GM21825 (cell line): ENCODE measurements around the gene ORM1.

Experiments
- ATAC-seq: cut with Tn5 transposase; IDR thresholded peaks from one replicate; pipeline ENCODE4 v1.9.1; 2021; ENCODE audit warnings: mild to moderate bottlenecking, moderate library complexity; ENCODE audit not compliant: unreplicated experiment

Gene ORM1

DNA sequence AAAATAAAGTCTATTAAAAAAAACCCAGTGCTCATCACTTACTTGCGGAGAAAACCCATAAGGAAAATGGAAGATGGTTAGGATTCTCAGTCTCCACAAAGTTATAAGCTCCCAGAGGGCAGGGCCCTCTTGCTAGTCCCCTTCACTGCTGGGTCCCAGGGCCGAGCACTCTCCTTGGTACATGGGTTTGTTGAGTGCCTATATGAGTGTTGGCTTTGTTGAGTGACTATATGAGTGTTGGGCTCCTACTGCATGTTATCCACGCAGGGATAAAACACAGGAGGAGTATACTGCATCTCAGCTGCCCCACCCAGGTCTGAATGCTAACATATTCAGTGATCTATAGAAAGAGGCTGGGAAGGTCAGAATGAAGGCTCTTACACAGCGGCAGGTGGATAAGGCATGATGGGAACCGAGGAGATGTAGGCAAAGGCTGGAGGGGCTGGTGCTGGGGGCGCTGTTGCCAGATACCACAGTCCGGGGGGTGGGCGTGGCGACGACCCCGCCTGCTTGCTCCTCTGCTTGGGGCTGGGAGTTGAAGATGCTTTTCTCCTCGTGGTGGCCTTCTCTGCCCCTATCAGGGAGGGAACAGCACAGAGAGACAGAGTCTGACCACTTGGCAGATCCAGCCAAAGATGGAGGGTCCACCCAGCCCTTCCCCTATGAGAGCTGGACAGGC lies 18.4 kb downstream of the ORM1 start:
- no peak for ATAC-seq

DNA sequence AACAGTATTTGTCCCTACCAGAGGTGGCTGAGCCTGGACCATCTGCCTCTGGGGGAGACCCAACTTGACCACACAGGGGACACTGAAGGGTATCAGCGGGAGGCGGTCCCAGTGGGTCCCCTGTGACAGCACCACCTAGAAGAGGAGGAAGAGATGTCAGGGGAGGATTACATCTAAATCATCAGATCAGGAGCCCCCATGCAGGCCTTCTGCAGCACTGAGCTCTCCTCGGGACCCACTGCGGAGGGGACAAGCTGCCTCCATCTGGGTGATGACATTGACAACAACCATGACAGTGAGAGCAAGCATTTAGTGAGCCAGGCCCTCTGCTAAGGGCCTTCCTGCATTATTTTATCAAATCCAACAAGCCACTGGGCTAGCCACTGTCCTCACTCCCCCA lies 19.1 kb downstream of the ORM1 start:
- ATAC-seq: no peak

DNA sequence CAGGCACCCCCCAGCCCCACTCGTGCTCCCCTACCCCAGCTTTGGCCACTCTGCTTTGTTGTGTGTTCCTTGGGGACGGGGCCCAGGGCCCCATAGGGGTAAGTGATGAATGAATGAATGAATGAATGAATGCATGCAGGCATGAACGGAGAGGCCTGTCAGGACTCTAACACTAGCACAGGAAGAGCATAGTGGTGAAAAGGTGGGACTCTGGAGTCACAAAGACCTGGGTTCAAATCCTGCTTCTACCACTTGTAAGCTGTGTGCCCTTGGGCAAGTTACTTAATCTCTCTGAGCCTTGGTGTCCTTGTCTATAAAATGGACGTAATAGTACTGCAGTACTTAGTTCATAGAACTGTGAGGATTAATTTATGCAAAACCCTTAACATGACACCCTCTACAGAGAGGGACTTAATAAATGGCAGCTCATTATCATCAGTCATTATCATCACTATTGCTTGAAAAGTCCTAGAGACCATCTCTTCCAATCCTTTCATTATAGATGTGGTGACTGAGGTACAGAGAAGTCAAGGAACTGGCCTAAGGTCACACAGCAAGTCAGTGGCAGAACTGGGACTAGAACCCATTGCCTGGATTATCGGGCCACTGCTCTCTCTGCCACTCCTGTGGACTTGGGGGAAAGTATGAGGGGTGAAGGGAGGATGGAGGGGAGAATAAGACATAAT lies 20.0 kb downstream of the ORM1 start:
- no peak for ATAC-seq

DNA sequence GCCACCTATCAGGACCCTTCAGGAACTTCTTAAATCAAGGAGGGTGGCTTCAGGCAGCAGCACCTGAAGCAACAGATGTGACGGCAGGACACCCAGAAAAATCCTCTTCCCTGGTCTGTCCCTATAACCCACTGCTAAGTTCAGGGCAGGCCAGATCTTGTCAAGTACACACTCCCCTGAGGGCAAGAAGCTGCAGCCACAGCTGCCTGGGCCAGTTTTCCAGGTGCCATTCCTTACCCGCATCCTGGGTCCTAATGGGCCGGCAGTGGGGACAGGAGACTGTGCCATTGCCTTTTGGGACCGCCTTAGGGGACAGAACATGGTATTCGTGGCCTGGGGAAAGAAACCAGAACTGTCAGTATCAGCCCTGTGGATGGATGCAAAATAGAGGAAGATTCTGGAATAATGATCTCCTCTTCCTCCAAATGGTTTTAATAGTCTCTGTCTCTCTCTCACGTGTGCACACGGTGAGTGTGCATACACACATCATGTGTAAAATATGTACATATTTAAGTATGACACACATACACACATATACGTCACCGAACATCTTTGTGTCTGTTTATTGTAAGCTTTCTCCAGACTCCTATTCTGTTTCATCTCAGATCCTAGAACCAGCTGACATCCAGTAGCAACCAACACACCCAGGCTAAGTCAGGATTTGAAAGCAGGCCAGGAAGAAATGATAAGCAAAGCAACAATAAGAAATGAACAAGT lies 20.7 kb downstream of the ORM1 start:
- no peak for ATAC-seq

DNA sequence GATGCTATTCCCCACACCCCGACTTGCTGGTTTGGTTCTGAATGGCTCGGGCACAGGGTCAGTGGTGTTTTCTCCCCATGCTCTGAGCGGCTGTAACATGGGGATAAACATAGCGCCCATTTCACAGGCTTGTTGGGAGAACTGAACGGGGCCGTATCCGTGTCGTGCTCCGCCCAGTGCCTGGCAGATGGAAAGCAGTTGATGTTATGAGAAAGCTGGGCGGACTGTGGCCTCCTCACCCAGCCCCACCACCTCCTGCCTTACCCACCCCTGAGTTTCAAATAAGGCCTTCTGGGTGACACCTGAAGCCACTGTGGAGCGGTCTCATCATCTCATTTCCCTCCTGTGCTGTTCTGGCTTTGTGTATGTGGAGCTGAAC lies 21.3 kb downstream of the ORM1 start:
- ATAC-seq: no peak

DNA sequence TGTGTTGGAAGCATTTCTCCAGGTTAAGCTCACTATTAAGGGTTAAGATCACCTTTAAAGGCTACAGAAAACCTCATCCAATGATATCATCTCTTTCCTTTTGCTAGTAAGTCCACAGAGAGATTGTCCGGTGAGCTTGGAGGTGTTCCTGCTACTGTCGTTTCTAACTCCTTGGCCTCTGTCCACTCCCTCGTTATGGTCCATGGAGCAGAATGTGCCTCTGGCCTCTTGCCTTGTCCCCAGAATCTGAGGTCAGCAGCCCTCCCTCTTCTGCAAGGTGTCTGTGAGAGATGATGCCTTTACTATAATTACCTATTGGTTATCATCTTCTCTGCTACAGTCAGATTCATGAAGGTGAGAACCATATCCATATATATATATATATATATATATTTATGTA lies 21.8 kb downstream of the ORM1 start:
- ATAC-seq: no peak

DNA sequence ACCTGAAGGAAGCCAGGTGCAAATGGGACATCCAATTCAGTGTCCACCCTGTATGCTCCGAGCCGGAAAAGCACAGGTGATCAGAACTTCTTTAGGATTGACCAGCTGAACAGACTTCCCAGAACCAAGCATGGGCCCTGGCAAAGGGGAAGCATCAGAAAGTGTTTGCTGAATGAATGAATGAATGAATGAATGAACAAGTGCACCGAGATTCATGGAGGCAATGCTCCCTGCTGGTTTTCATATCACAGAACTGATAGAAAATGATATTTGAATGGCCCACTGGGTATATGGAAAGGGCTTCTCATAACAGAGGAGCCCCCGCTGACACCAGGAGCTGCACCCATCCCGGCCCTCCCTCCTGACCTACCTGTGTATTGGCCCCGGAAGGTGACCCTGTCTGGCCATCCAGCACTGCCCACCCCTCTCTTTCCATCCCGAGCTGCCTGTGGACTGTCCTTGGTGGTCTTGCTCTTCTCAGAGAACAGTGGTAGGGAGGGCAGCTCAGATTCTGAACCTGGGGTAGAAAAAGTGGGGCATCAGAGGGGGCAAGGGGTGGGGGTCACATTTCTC lies 22.7 kb downstream of the ORM1 start:
- ATAC-seq: no peak

DNA sequence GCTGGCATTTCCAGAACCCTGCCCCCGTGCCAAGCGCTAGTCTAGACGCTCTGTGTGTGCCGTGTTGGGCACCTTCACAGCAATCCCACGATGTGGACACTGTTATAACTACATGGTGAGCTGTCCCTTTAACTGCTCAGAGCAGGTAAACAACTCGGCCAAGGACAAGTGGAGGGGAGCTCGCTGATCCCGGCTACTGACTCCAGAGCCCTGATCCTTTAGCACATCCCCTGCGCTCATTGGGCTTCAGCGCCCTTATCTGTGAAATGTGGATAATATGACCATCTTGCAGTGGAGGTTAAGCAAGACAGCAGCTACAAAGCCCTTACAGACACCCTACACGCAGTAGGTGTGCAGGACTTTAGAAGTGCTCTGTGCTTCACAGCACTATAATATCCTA lies 23.2 kb downstream of the ORM1 start:
- no peak for ATAC-seq

DNA sequence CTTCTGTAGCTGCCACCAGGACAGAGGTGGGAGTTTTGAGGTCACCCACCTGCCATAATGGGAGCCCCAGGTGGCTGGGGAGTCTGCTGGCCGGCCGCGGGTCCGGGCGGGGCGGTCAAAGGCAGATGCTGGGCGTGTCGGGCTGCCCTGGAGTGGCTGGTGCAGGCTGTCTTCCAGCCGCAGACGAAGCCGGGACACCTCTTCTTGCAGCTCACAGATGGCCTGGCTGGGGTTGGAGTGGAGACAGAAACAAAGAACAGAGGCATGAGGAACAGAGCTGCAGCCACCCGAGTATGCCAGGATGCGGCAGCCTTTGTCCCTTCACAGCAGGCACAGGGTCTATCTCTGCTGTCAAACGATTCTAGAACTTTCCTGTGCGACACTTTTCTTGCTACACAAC lies 24.8 kb downstream of the ORM1 start:
- no peak for ATAC-seq

DNA sequence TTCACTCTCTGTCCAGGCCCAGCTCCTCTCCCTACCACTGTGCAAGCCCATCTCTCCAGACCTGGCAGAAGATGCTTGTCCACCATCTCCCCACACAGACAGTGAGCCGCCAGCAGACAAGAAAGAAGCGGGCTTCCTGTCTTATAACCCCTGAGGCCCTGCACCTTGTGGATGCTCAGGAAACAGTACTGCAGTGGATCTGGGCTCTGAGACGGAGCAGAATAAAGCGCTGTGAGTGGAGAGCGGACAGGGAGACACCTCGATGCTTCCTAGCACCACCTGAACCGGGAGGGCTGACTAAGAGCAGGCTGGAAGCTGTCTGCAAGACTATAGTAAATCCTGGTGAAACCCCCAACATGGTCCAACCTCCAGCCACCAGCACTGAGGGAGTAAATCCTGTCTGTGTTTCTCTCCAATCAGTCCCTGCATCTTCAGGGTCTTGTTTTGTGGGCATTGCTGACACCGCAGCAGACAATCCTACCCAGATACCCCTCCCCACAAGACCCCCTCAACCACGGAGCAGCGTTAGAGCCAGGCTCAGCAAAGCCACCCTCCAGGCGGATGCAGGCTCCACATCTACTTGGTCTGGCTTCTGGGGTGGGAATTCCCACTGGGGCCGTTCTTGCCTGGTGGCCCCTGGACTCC lies 25.5 kb downstream of the ORM1 start:
- no peak for ATAC-seq

DNA sequence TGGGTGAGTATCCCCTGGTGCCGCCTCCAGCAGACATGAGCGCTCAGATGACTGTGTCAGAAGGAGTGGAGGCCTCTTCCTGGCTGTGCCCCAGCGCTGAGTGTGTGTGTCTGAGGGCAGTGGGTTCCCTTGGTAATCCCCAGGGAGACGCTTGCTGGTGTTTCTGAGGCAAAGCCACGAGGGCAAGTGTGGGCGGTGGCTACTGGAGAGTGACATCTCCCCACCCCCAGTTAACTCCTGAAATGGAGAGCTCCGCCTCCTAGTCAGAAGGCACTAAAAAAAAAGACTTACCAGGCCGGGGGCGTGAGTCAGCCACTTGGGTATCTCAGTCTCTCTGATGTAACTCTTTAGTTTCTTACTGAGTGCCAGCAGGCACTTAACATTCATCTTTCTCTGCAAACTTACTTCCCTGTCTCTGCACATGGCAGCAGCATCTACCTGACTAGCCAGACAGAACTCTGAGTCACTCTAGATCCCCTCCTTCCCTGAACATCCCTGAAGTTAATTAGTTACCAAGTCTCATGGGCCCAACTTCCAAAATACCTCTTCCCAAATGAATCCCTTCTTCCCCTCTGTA lies 26.1 kb downstream of the ORM1 start:
- peak; percentile 94 for ATAC-seq

DNA sequence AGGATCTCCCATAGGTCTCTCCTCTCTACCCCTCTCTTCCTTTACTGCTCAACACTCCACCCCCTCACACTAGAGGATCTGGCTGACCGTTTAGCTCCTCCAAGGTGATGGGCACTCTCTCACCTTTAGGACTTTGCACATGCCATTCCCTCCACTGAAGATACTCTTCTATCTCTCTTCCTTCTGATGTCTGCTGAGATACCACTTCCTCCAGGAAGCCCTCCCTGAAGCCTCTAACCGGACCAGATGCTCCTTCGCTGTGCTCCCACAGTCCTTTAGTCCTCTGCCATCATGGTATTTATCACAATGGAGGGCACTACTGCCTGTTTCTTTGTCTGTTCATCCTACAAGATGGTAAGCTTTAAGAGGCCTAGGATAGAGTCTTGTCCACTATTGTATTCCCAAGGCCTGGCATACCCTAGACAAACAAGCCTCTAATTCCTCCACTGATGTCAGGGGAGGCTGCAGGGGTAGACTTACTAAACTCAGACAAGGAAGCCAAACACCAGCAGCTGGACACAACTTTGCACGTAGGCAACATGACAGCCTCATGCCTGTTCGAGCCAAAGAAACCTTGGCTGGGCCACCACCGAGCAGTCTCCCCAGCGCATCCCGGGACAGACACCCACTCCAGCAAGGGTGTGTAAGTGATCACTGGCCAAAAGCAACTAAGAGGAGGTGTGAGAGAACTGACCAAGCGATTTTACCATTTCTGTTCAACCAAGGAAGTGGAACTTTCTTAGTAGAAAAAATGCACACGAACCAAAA lies 27.0 kb downstream of the ORM1 start:
- no peak for ATAC-seq

DNA sequence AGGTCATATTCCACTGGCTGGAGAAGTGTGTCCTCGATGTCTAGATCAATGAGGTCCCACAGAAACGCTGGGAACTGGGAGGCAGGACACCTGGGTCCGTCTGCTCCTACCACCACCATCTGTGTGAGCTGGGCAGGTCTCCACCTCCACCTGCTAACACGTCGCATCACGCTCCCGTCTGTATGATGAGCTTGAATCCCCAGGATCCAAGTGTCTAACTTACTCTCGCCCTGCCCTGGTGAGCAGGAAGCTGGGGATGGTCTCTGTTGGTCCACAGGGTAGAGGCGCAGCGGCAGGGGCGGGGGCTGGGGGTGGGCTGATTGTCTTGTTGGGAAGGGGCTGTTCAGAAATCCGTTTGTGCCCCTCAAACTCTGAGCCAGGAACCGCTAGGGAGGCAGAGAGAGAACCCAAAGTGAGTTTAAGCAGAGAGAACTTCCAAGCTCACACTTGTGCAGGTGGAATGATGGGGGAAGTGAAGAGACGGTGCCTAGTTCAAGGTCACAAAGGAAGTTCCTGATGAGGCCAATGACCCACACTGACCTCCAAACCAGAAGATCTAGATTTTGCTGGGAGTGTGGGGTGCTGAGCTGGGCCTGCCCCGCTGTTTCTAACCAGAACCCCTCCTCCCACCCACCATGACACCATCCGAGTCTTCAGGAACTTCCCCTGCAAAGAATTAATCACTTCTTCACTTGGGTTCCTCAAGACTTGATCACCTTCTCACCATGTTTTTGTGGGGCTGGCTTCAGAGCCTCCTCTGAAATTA lies 27.9 kb downstream of the ORM1 start:
- ATAC-seq: no peak

DNA sequence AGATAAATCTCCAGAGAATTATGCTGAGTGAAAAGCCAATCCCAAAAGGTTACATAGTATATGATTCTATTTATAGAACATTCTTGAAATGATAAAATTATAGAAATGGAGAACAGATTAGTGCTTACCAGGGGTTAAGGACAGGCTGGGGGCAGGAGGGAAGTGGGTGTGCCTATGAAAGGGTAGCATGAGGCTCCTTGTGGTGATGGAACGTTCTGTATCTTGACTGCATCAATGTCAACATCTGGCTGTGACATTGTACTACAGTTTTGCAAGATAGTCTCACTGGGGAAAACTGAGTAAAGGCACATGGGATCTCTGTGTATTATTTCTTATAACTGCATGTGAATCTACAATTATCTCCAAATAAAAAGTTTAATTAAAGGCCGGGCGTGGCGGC lies 29.0 kb downstream of the ORM1 start:
- no peak for ATAC-seq

DNA sequence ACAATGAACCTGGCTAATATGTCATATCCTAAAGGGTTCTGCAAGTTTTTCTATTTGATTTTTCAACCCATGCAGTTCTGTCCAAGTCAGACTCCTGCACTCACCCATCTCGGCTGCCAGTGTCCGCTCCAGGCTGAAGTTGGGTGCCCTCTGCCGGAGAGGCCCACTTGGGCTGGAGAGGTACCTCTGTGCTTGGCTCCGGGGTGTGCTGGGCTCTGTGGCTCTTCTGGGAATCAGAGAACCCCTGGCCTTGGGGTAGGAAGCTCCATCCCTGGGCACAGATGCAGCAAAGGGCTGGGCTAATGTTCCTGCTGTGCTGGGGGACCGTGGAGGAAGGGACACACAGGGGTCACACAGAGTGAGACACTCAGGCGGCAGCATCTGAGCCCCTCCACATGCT lies 32.9 kb downstream of the ORM1 start:
- no peak for ATAC-seq

DNA sequence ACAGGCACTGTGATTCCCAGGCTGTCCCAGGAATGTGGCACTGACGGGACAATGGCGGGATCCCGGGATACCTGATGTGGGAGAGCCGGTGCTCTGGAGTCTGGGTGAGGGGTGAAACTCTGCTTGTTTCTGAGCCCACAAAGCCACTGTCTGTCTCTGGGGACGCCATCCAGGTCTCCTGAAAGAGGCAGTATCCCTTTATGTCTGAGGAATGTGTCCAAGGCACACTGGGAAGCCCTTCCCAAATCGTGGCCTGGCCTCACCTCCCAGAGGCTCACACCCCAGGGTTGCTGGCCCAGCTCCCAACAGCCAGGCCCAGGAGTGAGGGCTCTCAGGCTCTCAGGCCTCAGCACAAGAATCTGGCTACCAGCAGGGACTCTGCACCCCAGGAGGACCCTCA lies 33.9 kb downstream of the ORM1 start:
- ATAC-seq: no peak

DNA sequence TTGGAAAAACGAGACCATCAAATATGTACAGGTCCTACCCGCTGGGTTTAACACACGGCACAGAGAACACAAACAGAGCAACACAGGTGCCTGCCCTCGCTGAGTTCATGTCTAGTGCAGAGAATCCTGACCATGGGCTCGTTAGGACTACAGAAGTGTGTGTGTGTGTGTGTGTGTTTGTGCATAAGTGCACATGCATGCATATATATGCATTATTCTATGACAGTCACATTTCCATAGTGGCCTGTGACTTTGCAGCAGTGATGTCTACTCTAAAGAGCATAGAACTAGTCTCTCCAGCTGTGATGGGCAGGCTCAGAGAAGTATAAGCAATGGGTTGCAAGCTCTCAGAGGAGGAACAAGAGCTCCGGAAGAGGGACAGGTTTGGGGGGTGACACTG lies 34.5 kb downstream of the ORM1 start:
- ATAC-seq: no peak

DNA sequence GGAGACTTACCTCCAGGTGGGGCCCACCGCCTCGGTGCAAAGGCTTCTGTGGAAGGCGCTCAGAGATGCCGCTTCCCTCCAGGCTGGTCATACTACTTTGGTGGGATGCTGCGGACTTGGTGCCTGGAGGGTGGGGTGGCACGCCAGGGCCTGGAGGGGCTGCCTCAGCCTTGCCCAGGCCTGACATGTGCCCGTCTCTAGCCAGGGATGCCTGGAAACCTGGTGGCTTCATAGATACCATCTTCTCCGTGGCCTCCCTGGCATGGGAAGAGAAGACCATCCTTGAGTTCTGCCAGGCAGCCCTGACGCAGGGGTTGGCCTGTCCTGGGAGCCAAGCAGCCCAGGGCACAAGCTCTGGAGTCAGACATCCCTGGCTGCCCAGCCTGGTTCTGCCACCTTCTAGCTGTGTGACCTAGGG lies 35.0 kb downstream of the ORM1 start:
- ATAC-seq: no peak

DNA sequence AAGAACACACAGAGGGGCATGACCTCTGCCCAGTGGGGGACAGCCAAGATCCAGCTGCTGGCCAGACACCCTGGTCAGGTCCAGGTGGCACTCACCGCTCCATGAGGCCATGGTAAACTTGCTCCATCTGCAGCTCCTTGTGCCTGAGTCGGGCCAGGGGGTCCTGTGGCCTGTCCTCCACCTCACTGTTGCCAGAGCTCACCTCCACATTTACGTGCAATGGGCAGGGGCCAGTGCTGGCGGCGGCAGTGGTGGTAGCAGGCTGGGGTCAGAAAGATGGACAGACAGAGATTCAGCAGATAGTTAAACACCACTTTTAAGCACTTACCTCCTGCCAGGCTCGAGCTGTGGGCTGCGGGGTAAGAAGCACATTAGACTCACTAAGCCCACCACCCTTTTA lies 36.9 kb downstream of the ORM1 start:
- no peak for ATAC-seq

DNA sequence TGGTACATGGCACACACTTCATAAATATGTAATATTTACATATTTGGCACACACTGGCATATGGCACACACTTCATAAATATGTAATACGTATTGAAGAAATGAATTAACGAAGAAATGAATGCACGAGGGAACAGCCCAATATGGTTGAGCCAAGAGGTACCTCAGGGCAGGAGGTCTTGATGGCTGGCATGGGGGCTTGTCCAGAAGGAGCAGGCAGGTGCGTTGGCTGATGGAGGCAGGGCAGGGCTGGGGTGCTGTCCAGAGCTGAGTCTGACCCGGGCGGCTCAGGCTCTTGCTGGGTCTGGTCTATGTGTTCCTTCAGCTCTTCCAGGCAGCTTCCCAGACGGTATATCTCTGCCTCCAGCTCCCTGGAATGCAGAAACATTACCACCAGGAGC lies 38.6 kb downstream of the ORM1 start:
- no peak for ATAC-seq
